ENCODE data around the gene BAIAP3. TPM values are rescaled to one million over a fixed set of nuclear protein-coding genes. Genes with fewer than 3 reads are reported as not detected.
A peak's percentile ranks its signal among the peaks of the same experiment; 100 is the strongest.
"Not testable (repeated sequence)": the region's sequence is repeated elsewhere in the genome, so short reads cannot be mapped to it uniquely, and the experiment has no call there.

The BAIAP3 gene
- polyA plus RNA-seq, 3 donors = 5.3 to 14.6 (median 6.6) TPM

DNA sequence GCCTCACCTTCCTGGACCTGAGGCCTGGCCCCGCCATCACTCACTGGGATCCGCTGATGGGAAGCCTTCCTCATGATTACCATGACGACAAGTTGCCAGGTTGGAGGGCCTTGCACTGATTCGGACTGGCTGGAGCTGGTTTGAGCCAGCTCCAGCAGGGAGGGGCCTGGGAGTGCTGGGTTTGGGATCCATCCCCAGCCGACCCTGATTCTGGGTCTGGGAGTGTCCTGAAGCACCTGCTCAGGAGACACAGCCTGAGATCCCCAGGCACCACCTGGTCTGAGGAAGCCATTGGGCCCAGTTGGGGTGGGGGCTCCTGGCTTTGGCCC, 5.9 kb upstream of the BAIAP3 start:
- no peak for DNase-seq (ENCODE audit: extremely low read depth in 1 of 11, low read depth in 9 of 11, low spot score in 4 of 11)

DNA sequence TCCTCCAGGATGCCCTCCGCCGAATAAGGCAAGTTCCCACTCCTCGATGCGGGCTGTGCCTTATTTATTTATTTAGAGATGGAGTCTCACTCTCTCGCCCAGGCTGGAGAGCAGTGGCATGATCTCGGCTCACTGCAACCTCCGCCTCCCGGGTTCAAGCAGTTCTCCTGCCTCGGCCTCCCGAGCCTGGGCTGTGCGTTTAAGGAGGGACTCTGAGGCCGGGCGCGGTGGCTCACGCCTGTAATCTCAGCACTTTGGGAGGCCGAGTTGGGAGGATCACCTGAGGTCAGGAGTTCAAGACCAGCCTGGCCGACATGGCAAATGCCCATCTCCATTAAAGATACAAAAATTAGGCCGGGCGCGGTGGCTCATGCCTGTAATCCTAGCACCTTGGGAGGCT, 5.3 kb upstream of the BAIAP3 start:
- not testable (repeated sequence) for DNase-seq (ENCODE audit: extremely low read depth in 1 of 11, low read depth in 9 of 11, low spot score in 4 of 11)

DNA sequence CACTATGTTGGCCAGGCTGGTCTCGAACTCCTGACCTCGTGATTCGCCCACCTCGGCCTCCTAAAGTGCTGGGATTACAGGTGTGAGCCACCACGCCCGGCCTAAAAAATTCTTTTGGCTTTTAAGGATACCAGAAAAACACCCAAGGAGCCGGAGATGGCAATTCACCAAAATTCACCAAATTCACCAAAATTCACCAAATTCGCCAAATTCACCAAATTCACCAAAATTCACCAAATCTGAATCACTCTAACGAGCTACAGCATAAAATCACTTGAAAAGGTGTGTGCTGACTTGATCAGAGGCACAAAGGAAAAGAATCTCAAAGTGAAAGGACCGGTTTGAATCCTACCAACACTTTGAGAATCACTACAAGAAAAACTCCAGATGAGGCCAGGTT, 4.5 kb upstream of the BAIAP3 start:
- not testable (repeated sequence) for DNase-seq (ENCODE audit: extremely low read depth in 1 of 11, low read depth in 9 of 11, low spot score in 4 of 11)

DNA sequence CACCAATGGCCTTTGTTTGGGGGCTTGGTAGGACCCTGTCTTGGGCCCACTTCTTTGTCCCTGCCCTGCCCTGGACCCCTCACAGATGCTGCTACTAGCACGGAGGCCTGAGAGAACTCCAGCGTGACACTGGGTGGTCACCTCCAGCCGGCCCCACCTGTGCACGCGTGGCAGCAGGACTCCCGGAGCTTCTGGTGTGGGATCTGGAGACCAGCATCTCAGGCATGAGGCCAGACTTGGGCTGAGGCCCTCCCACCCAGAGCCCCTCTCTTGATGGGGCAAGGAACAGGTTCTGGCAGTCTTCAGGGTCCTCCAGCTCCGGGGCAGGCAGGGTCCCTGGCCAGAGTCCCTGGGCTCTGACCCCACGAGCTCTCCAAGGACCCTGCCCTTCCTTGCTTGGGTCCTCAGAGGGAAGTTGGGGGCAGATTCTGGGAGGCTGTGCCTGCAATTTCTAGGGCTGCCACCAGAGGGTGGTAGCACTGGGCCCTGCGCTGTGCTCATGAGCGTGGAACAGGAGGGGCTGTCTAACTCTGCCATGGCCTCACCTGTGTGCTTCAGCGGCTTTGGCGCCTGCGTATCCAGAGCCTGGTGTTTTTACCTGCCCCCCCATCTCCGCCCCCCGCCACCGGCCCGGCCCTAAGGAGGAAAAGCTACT, 3.1 kb upstream of the BAIAP3 start:
- no peak for DNase-seq (ENCODE audit: extremely low read depth in 1 of 11, low read depth in 9 of 11, low spot score in 4 of 11)

DNA sequence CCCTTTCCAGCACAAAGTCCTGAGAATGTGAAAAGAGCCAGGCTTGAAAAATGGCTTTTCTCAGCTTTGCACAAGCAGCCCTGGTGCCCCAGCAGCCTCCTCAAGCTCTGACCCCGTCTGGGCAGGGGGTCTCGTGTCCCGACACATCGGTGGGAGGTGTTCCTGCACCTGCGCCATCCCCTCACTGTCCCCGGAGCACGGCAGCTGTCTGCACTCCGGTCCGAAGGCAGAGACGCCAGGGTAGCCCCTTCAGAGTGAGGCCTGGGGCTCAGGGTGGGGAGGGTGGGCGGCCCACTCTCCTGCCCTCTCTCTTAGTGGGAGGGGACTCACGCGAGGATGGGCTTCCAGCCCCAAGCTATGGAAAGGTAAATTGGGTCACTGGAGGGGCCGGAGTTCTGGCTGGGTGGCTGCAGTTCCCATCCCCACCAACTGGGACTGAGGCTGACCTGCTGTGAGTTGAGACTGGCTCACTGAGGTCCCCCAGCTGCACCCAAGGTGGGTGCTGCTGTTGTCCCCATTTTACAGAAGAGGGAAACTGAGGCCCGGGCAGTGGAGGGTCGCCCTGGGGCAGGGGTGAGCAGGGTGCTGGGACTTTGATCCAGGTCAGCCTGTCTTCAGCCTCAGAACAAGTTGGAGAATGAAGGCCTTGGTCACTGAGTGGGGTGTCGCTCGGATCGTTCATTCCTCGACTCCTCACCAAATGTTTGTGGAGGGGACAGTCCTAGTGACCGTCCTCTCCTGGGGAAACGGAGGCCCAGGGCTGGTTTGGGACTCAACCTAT, 2.3 kb upstream of the BAIAP3 start:
- DNase-seq (ENCODE audit: extremely low read depth in 1 of 11, low read depth in 9 of 11, low spot score in 4 of 11) = no peak

DNA sequence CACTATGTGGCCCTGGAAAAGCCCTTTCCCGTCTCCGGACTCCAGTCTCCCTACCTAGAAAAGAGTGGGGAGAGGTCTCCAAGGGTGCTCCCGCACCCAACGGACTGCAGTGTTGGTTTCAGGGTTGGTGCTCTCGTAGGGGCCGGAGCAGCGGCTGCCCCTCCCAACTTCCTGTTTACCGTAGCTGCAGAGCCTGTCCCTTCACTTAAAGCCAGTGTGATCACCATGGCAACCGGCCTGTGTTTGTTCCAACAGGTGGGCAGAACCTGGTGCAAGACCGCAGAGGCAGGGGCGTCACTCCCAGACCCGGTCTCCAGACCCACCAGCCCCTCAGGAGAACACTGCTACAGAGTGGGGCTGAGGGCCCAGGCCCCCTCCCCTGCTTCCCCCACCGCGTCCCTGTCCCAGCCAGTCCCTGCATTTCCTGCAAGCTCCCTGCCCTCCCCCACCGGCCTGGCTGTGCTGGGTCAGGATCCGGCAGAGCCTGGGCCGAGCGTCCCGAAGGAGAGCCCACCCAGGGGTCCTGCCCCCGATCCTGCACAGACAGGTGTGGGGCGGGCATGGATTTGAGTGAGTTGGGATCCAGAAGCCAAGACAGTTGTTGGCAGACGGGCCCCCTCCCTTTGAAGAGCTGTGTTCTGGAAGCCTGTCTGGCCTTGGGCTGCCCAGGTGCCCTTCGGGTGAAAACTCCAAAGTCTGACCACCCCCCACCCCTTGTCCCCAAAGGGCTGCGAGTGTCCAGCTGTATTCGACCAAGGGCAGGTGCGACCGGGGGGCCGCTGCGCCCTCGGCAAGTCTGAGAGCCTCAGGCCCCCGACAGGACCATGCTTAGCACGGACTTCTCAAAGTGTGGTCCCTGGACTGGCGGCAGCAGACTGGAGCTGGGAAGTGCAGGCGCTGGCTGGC, 1.5 kb upstream of the BAIAP3 start:
- DNase-seq (ENCODE audit: extremely low read depth in 1 of 11, low read depth in 9 of 11, low spot score in 4 of 11) = peak in 9 of 11 donors; percentile 63 to 90 (median 83)

DNA sequence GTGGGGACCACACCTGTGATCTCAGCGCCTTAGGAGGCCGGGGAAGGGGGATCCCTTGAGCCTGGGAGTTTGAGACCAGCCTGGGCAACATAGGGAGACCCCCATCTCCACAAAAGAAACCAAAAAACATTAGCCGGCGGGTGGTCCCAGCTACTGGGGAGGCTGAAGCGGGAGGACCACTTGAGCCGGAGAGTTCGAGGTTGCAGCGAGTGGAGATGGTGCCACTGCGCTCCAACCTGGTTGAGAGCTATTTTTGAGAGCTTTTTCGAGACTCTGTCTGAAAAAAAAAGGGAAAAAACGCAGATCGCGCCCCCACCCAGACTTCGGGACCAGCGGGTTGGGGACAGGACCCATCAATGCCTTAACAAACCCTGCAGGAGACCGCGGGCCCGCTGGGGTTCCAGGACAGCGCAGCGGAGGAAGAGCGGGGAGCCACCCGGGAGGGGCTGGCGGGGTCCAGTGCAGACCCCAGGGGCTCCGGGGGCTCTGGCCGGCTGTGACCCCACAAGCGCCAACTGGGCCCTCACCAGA, 762 bp upstream of the BAIAP3 start:
- no peak for DNase-seq (ENCODE audit: extremely low read depth in 1 of 11, low read depth in 9 of 11, low spot score in 4 of 11)

DNA sequence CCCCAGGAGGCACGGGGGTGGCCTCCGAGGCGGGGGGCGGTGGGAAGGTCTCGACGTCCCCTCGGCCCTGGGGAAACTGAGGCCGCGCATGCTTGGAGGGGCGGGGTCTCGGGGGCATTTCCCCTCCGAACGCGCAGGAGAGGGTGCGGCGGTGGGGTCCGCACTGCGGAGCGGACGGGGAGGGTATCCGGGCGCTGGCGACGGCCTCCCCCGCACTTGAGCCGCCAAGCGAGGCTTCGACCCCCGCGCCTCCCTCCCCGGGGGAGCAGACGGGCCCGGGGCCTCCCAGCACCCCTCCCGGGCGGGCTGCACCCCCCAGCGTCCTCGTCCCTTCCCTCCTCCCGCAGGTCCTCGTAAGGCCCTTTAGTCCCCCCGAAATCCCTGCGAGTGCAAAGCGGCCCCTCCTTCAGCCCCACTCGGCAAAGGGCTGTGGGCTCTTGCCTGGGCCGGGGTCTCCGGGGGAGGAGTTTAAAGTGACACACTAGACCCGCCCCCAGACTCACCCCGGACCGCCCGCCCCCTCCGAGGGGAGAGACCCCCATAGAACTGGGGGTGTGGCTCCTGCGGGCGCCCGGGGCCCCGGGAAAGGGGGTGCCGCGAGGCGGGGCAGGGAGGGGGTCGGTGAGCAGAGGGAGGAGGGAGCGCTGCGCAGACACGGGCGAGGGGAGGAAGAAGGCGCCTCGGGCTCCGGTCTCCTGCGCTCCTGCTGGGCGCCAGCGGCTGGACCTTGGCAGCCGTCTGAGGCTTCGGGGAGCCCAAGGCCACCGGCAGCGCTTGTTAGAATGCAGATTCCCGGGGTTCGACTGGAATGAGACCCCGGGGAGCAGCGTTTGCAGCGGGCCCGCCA, 632 bp downstream of the BAIAP3 start:
- DNase-seq (ENCODE audit: extremely low read depth in 1 of 11, low read depth in 9 of 11, low spot score in 4 of 11) = no peak

DNA sequence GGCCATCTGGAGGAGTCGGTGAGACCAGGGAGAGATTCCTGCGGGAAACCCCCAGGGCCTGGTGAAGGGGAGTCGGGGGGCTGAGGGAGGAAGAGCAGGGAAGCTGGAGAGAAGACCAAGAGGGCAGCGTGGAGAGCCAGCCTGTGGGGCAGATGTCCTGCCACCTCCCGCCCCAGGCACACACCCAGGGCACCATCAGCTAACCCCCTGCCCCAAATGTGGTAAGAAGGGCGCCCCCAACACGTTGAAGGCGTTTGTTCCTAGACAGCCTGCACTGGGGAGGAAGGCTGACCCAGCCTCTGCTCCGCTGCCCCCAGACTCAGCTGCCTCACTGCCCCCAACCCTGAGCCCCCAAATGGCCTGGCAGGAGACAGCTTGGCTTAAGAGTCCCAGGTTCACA, 1.3 kb downstream of the BAIAP3 start:
- no peak for DNase-seq (ENCODE audit: extremely low read depth in 1 of 11, low read depth in 9 of 11, low spot score in 4 of 11)

DNA sequence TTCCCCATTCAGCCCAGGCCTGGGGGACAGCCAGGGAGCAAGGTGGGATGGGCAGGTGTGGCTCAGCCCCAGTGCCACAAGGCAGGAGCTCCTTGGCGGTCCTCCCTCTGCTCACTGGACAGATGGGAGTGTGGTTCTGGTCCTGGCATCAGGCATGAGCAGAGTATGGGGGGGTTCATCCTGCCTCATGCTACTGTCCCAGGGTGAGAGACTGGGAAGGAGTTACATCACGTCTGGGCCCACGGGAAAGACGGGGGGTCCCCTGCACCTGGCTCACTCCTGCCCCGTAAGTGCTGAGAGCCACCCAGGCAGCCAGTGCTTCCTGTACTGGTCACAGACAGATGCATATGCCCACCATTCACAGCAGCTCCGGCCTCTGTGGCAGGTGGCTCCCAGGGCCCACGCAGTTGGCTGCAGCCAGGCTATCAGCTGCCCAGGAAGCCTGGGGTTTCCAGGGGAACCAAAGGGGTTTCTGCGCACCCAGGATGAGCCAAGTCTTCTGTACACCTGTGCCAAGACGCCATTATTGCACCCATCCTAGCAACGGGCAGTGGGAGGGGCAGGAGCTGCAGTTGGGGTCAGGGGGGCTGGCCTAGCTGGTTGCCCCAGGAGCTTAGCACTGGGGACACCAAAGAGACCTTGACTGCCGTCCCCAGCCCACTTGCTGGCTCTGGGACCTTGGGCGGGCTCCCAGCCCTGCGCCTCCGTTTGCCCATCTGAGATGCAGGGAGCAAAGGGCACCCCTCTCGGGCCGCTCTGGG, 1.9 kb downstream of the BAIAP3 start:
- no peak for DNase-seq (ENCODE audit: extremely low read depth in 1 of 11, low read depth in 9 of 11, low spot score in 4 of 11)

DNA sequence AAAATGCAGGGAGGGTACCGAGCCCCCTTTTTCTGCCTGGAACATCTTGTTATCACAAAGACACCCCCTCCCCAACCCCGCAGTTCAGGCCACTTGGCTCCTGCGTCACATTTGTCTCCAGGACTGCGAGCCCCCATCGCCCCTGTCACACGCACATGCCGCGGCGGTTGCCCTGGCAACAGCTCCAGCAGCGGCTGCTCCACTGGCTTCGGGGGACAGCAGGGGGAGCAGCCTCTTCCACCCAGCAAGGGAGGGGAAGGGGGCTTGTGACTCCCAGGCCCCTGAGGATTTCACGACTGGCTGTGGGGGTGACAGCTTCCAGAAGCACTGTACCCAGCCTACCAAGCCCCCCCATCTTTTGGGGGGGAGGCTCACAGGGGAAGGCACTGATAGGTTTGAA, 2.6 kb downstream of the BAIAP3 start:
- DNase-seq (ENCODE audit: extremely low read depth in 1 of 11, low read depth in 9 of 11, low spot score in 4 of 11) = no peak

DNA sequence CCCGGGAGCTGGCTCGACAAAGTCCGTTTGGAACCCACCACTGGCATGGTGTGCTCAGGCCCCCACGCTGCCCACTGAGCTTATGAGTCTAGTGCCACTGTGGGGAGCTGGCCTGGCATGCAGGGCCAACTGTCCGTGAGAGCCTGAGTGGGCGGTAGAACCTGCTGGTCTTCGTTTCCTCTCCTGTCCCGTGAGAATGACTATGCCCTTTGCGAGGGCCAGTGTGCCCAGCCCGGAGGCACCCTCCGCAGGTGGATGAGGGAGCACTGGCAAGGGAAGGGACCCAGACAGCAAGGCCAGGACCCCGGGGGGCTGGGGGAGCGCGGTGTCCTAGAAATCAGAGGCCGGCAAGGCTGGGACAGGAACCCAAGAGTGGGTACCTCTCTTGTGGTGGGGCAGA, 3.2 kb downstream of the BAIAP3 start:
- no peak for DNase-seq (ENCODE audit: extremely low read depth in 1 of 11, low read depth in 9 of 11, low spot score in 4 of 11)

DNA sequence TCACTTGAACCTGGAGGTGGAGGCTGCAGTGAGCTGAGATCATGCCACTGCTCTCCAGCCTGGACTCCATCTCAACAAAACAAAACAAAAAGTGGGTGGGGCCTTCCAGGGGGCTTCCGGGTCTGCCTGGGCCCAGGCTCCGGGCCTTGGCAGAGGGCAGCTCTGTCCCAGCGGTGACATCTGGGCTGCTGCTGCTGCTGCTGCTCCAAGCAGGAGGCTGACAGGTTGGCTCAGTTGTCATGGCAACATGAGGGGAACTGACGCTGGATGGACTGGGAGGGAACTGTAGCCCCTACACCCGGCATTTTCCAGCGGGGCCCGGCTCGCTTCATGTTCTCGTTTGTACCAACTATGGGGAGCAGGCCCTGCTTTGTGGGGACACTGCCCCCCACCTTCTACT, 4.0 kb downstream of the BAIAP3 start:
- no peak for DNase-seq (ENCODE audit: extremely low read depth in 1 of 11, low read depth in 9 of 11, low spot score in 4 of 11)

DNA sequence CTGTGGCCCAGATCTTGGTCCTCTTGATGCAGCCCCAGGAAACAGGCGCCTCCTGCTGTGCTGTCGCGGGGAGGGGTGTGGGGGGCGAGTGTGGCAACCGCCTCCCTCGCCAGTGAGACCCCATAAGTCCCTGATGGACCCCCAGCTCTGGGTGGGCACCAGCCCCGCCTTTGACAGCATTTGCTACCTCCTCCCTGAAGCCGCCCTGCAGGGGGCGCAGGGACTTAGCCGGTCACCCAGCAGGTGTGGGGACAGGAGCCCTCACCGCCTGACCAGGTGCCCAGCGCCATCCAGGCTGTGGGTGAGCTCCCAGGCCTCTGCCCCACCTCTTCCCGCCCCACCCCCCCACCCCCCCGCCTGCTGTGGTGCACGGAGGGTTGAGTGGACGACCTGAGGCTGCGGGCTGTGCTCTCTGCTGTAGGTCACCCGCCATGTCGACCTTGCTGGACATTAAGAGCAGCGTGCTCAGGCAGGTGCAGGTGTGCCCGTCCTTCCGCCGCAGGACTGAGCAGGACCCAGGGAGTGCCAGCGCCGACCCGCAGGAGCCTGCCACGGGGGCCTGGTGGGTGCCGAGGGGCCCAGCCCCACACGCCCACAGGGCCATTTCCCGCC, 4.8 kb downstream of the BAIAP3 start:
- DNase-seq (ENCODE audit: extremely low read depth in 1 of 11, low read depth in 9 of 11, low spot score in 4 of 11) = no peak

DNA sequence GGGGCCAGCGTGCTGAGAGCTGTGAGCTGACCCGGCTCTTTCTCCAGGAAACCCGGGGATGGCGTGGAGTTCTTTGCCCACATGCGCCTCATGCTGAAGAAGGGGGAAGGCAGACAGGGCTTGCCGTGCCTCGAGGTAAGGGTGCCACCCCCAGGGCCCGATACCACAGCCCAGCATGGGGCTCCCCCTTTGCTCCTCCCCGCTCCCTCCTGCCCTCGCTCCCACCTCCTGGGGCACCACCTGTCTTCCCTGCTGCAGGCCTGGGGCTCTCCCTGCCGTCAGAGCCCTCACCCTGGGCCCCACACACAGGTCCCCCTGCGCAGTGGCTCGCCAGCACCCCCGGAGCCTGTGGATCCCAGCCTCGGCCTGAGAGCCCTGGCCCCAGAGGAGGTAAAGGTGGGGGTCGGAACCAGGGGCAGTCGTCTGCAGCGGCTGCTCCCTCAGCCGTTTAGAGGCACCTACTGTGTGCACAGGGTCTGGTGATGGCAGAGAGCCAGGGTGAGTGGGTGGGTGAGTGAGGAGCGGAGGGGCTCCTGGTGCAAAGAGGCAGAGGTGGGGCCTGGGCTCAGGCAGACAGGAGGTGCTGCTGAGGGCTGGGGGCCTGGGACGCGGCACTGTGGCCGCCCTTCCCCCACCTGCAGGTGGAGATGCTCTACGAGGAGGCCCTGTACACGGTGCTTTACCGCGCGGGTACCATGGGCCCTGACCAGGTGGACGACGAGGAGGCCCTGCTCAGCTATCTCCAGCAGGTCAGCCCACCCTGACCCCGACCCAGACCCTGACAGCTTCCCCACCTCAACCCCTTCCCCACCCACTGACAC, 5.6 kb downstream of the BAIAP3 start:
- DNase-seq (ENCODE audit: extremely low read depth in 1 of 11, low read depth in 9 of 11, low spot score in 4 of 11) = no peak

DNA sequence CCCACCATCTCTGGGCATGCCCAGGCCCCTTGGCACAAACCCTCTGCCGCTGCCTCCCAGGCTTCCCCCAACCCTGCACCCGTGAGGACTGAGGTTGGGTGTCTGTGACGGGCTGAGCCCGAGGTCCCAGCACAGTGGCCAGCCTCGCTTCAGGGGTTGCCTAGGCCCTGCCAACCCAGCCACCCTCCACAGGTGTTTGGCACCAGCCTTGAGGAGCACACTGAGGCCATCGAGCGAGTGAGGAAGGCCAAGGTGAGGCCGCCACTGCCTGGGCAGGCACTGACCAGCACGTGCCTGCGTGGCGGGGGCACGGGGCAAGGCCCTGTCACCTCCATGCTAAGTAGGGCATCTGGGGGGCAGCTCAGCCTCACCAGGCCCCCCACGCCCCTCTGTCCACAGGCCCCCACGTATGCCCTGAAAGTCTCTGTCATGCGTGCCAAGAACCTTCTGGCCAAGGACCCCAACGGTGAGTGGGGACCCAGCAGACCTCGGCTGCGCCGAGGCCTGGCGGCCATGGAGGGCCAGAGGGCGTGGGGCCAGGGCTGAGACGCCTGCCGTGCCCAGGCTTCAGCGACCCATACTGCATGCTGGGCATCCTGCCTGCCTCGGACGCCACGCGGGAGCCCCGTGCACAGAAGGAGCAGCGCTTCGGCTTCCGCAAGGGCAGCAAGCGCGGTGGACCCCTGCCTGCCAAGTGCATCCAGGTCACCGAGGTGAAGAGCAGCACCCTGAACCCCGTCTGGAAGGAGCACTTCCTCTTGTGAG, 7.5 kb downstream of the BAIAP3 start:
- no peak for DNase-seq (ENCODE audit: extremely low read depth in 1 of 11, low read depth in 9 of 11, low spot score in 4 of 11)

All from renal cortex interstitium (tissue), 11 donors.